WTC11 (cell line): ENCODE results near the gene FFAR3. TPM values are rescaled to one million over a fixed set of nuclear protein-coding genes. Genes with fewer than 3 reads are reported as not detected.

Experiments
- ATAC-seq: fragments of 200-7000 bp; cut with Tn5 transposase; 2 replicates; pipeline ENCODE4 v1.10.0; 2021; ENCODE audit warnings: mild to moderate bottlenecking, moderate library complexity
- CTCF ChIA-PET: fragments of 300-600 bp; sonication (Branson Sonifier 250); formaldehyde crosslinking; loops from one replicate; lab custom pipeline; 2021; ENCODE audit warnings: antibody characterized with exemption; lab: Charles Lee
- POLR2A ChIA-PET: fragments of 350-600 bp; sonication (Branson Sonifier 250); formaldehyde crosslinking; loops from one replicate; lab custom pipeline; 2021; ENCODE audit warnings: antibody characterized with exemption; lab: Charles Lee
- DNase-seq: peaks from one replicate; pipeline ENCODE4 v3.0.0; 2021; ENCODE audit warnings: low spot score
- H3K27ac Mint-ChIP-seq: 2 replicates; pipeline ENCODE4 v1.8.0; 2021; ENCODE audit warnings: mixed read lengths
- H3K27me3 Mint-ChIP-seq: 2 replicates; pipeline ENCODE4 v1.8.0; 2021; ENCODE audit warnings: low read depth, mild to moderate bottlenecking, moderate library complexity, mixed read lengths
- H3K36me3 Mint-ChIP-seq: 2 replicates; pipeline ENCODE4 v1.8.0; 2021; ENCODE audit warnings: mixed read lengths
- H3K4me1 Mint-ChIP-seq: 2 replicates; pipeline ENCODE4 v1.8.0; 2022; ENCODE audit warnings: mixed read lengths
- H3K4me3 Mint-ChIP-seq: 2 replicates; pipeline ENCODE4 v1.8.0; 2021; ENCODE audit warnings: mild to moderate bottlenecking, moderate library complexity, mixed read lengths
- H3K9me3 Mint-ChIP-seq: 2 replicates; pipeline ENCODE4 v1.8.0; 2021; ENCODE audit warnings: mixed read lengths
- CTCF ChIP-seq: fragments of 200-600 bp; IDR thresholded peaks from 2 replicates; pipeline ENCODE4 v1.8.0; 2022; ENCODE audit warnings: antibody characterized with exemption
- E2F4 ChIP-seq: sonication (generic); formaldehyde crosslinking; IDR thresholded peaks from 2 replicates; pipeline ENCODE4 v1.8.1; 2022; ENCODE audit warnings: low read depth, mild to moderate bottlenecking, moderate library complexity, missing genetic modification reagents, borderline replicate concordance
- ELF4 ChIP-seq: sonication (generic); formaldehyde crosslinking; IDR thresholded peaks from 2 replicates; pipeline ENCODE4 v1.8.1; 2022; ENCODE audit warnings: low read depth, mild to moderate bottlenecking, moderate library complexity, missing genetic modification reagents
- ERG ChIP-seq: fragments of 250-450 bp; sonication (Bioruptor Pico); IDR thresholded peaks from 2 replicates; pipeline ENCODE4 v1.8.0; 2021; ENCODE audit warnings: mild to moderate bottlenecking
- HMGXB4 ChIP-seq: sonication (generic); formaldehyde crosslinking; IDR thresholded peaks from 2 replicates; pipeline ENCODE4 v1.8.1; 2023; ENCODE audit warnings: mild to moderate bottlenecking, moderate library complexity, missing genetic modification reagents
- IRF1 ChIP-seq: sonication (generic); formaldehyde crosslinking; IDR thresholded peaks from 2 replicates; pipeline ENCODE4 v1.8.0; 2023; ENCODE audit warnings: missing genetic modification reagents
- KAT7 ChIP-seq: sonication (generic); formaldehyde crosslinking; IDR thresholded peaks from 2 replicates; pipeline ENCODE4 v1.8.1; 2023; ENCODE audit warnings: missing genetic modification reagents, mild to moderate bottlenecking, borderline replicate concordance
- MLX ChIP-seq: sonication (generic); formaldehyde crosslinking; IDR thresholded peaks from 2 replicates; pipeline ENCODE4 v1.8.1; 2023; ENCODE audit warnings: mild to moderate bottlenecking, missing genetic modification reagents, moderate library complexity
- NFE2L1 ChIP-seq: sonication (generic); formaldehyde crosslinking; IDR thresholded peaks from 2 replicates; pipeline ENCODE4 v1.8.1; 2023; ENCODE audit warnings: missing genetic modification reagents
- NFYB ChIP-seq: sonication (generic); formaldehyde crosslinking; conservative IDR thresholded peaks from 2 replicates; pipeline ENCODE4 v1.8.0; 2022; ENCODE audit warnings: low read depth, missing genetic modification reagents
- NR2C2 ChIP-seq: sonication (generic); formaldehyde crosslinking; IDR thresholded peaks from 2 replicates; pipeline ENCODE4 v1.8.0; 2022; ENCODE audit warnings: mild to moderate bottlenecking, missing genetic modification reagents
- PRDM15 ChIP-seq: sonication (generic); formaldehyde crosslinking; IDR thresholded peaks from 2 replicates; pipeline ENCODE4 v1.8.0; 2022; ENCODE audit warnings: missing genetic modification reagents
- SP1 ChIP-seq: sonication (generic); formaldehyde crosslinking; conservative IDR thresholded peaks from 2 replicates; pipeline ENCODE4 v1.8.1; 2022; ENCODE audit warnings: missing genetic modification reagents
- TP53 ChIP-seq: sonication (generic); formaldehyde crosslinking; IDR thresholded peaks from 2 replicates; pipeline ENCODE4 v1.8.1; 2023; ENCODE audit warnings: mild to moderate bottlenecking, missing genetic modification reagents
- USF1 ChIP-seq: sonication (generic); formaldehyde crosslinking; IDR thresholded peaks from 2 replicates; pipeline ENCODE4 v1.8.0; 2022; ENCODE audit warnings: mild to moderate bottlenecking, missing genetic modification reagents
- ZNF121 ChIP-seq: sonication (generic); formaldehyde crosslinking; IDR thresholded peaks from 2 replicates; pipeline ENCODE4 v1.8.0; 2023; ENCODE audit warnings: missing genetic modification reagents
- ZNF219 ChIP-seq: sonication (generic); formaldehyde crosslinking; IDR thresholded peaks from 2 replicates; pipeline ENCODE4 v1.8.0; 2023; ENCODE audit warnings: missing genetic modification reagents, mild to moderate bottlenecking, borderline replicate concordance
- ZNF416 ChIP-seq: fragments of 250-450 bp; sonication (Bioruptor Pico); IDR thresholded peaks from 2 replicates; pipeline ENCODE4 v1.9.0; 2021; ENCODE audit warnings: mild to moderate bottlenecking, inconsistent platforms
- total RNA-seq: library from RNA; stranded (reverse); gene quantifications from 3 replicates; pipeline ENCODE4 v1.2.3, GENCODE V29; 2021

Gene FFAR3
- total RNA-seq, 1 experiment from 2014 or later, result not detected

- no peak for ATAC-seq
- H3K4me3 Mint-ChIP-seq, result no peak overlapping the region
- no peaks in the 10 kb centered on the region for H3K4me1 Mint-ChIP-seq
- TF ChIP-seq MLX (CRISPR knock-in tag) (no peak), IRF1 (CRISPR knock-in tag) (no peak), PRDM15 (CRISPR knock-in tag) (no peak), USF1 (CRISPR knock-in tag) (no peak), NR2C2 (CRISPR knock-in tag) (no peak), ELF4 (CRISPR knock-in tag) (no peak), SP1 (no peak), ZNF416 (no peak)
- TF ChIP-seq, all 79 proteins: peak for 0
- POLR2A ChIA-PET, result no interaction called here
- no peak for DNase-seq
- Mint-ChIP-seq H3K27me3 (peaks cover 11% of the 10 kb centered on the region), H3K27ac (no peak overlapping the region), H3K9me3 (no peaks in the 10 kb centered on the region), H3K36me3 (no peaks in the 10 kb centered on the region)
- CTCF ChIA-PET, result no interaction called here
Measured at GRCh38 chr19:35408284-35409171, 50.3 kb downstream of the FFAR3 start.

GRCh38 chr19:35409191-35409590 is 50.9 kb downstream of the FFAR3 start:
- Mint-ChIP-seq H3K9me3 (no peaks in the 10 kb centered on the region), H3K4me3 (no peak overlapping the region), H3K27me3 (peaks cover 11% of the 10 kb centered on the region), H3K27ac (no peak overlapping the region), H3K36me3 (no peaks in the 10 kb centered on the region), H3K4me1 (no peaks in the 10 kb centered on the region)
- DNase-seq, result no peak
- ChIA-PET CTCF (no interaction called here), POLR2A (no interaction called here)
- no peak for ATAC-seq
- TF ChIP-seq HMGXB4 (CRISPR knock-in tag) (no peak), ERG (CRISPR knock-in tag) (no peak), PRDM15 (CRISPR knock-in tag) (no peak), NFYB (CRISPR knock-in tag) (no peak), E2F4 (CRISPR knock-in tag) (no peak), ZNF219 (CRISPR knock-in tag) (no peak), ZNF121 (CRISPR knock-in tag) (no peak), NFE2L1 (no peak), TP53 (CRISPR knock-in tag) (no peak), KAT7 (CRISPR knock-in tag) (no peak), CTCF (no peak)
